ENCODE measurements around the gene MRPS5.

Gene MRPS5

GRCh38 chr2:95049683-95049955, 72.0 kb downstream of the MRPS5 start:
- DNase-seq (ENCODE audit: low spot score), result no peak
- TF ChIP-seq CTCF (IDR thresholded peaks at IDR 0.05; ENCODE audit: extremely low read depth, insufficient read depth, missing control alignments), result no peak
- in situ Hi-C loops (cut with MboI; ENCODE audit: low pct_unique_long_range_greater_than_20kb, low sequenced_read_pairs, unreplicated experiment), result no loop called here

- no peak for DNase-seq (ENCODE audit: low spot score)
- no peak for TF ChIP-seq CTCF (IDR thresholded peaks at IDR 0.05; ENCODE audit: extremely low read depth, insufficient read depth, missing control alignments)
- in situ Hi-C loops (cut with MboI; ENCODE audit: low pct_unique_long_range_greater_than_20kb, low sequenced_read_pairs, unreplicated experiment), result no loop called here
These were observed 72.6 kb downstream of the MRPS5 start for GRCh38 chr2:95048825-95049682.

GRCh38 chr2:95047629-95048510, 73.7 kb downstream of the MRPS5 start:
- in situ Hi-C loops (cut with MboI; ENCODE audit: low pct_unique_long_range_greater_than_20kb, low sequenced_read_pairs, unreplicated experiment), result no loop called here
- no peak for DNase-seq (ENCODE audit: low spot score)

GRCh38 chr2:95046371-95047112, 75.1 kb downstream of the MRPS5 start:
- no peak for TF ChIP-seq CTCF (IDR thresholded peaks at IDR 0.05; ENCODE audit: extremely low read depth, insufficient read depth, missing control alignments)
- in situ Hi-C loops (cut with MboI; ENCODE audit: low pct_unique_long_range_greater_than_20kb, low sequenced_read_pairs, unreplicated experiment), result no loop called here
- no peak for DNase-seq (ENCODE audit: low spot score)

More at GRCh38 chr2:95047629-95048510, 73.7 kb downstream of the MRPS5 start:
- no peak for TF ChIP-seq CTCF (IDR thresholded peaks at IDR 0.05; ENCODE audit: extremely low read depth, insufficient read depth, missing control alignments)

- TF ChIP-seq CTCF (IDR thresholded peaks at IDR 0.05; ENCODE audit: extremely low read depth, insufficient read depth, missing control alignments), result no peak
- in situ Hi-C loops (cut with MboI; ENCODE audit: low pct_unique_long_range_greater_than_20kb, low sequenced_read_pairs, unreplicated experiment), result no loop called here
These were observed 77.0 kb downstream of the MRPS5 start for GRCh38 chr2:95044601-95045000.

More at GRCh38 chr2:95044601-95045000, 77.0 kb downstream of the MRPS5 start:
- DNase-seq (ENCODE audit: low spot score), result no peak

Data from GM13977 (cell line).